ENCODE data around the gene GNB5.

GNB5 gene

GRCh38 chr15:52139599-52140462 lies 51.4 kb downstream of the GNB5 start:
- DNase-seq, result no peak

GRCh38 chr15:52137432-52138357 lies 53.5 kb downstream of the GNB5 start:
- no peak for DNase-seq

- DNase-seq, result no peak
Measured at GRCh38 chr15:52136442-52136980, 54.7 kb downstream of the GNB5 start.

GRCh38 chr15:52134502-52135144 lies 56.6 kb downstream of the GNB5 start:
- no peak for DNase-seq

- DNase-seq, result no peak
Measured at GRCh38 chr15:52133510-52134220, 57.5 kb downstream of the GNB5 start.

GRCh38 chr15:52132066-52132465 lies 59.1 kb downstream of the GNB5 start:
- no peak for DNase-seq

GRCh38 chr15:52128568-52128967 lies 62.6 kb downstream of the GNB5 start:
- DNase-seq, result no peak

GRCh38 chr15:52124270-52124880 lies 66.8 kb downstream of the GNB5 start:
- peak in 1 of 2 experiments; percentile 10 for DNase-seq

GRCh38 chr15:52121896-52122295 lies 69.3 kb downstream of the GNB5 start:
- no peak for DNase-seq

GRCh38 chr15:52121006-52121405 lies 70.2 kb downstream of the GNB5 start:
- DNase-seq, result no peak

GRCh38 chr15:52120488-52120887 lies 70.7 kb downstream of the GNB5 start:
- DNase-seq, result no peak

- no peak for DNase-seq
Measured at GRCh38 chr15:52118969-52119749, 72.0 kb downstream of the GNB5 start.

GRCh38 chr15:52117549-52117948 lies 73.6 kb downstream of the GNB5 start:
- DNase-seq, result no peak

- DNase-seq, result no peak
Measured at GRCh38 chr15:52115598-52116427, 75.4 kb downstream of the GNB5 start.

- no peak for DNase-seq
Measured at GRCh38 chr15:52114261-52115055, 76.7 kb downstream of the GNB5 start.

GRCh38 chr15:52113708-52114107 lies 77.5 kb downstream of the GNB5 start:
- no peak for DNase-seq

- no peak for DNase-seq
Measured at GRCh38 chr15:52113235-52113634, 78.0 kb downstream of the GNB5 start.

- no peak for DNase-seq
Measured at GRCh38 chr15:52112203-52112750, 78.9 kb downstream of the GNB5 start.

All from SW 1271 (cell line).